B cell (primary cell): ENCODE data around the gene LILRA6. TPM values are rescaled to one million over a fixed set of nuclear protein-coding genes. Genes with fewer than 3 reads are reported as not detected.

Source experiments
- ATAC-seq: fragments of 200-7000 bp; cut with Tn5 transposase; one replicate; pipeline ENCODE4 v1.10.0; 2021; ENCODE audit warnings: low read depth, mild to moderate bottlenecking, moderate number of reproducible peaks, moderate library complexity
- CTCF ChIA-PET: fragments of 350-600 bp; sonication (Branson Sonifier 250); formaldehyde crosslinking; loops from one replicate; lab custom pipeline; 2021; ENCODE audit warnings: antibody characterized with exemption, inconsistent platforms; lab: Charles Lee
- POLR2A ChIA-PET: fragments of 350-600 bp; sonication (Branson Sonifier 250); formaldehyde crosslinking; loops from one replicate; lab custom pipeline; 2021; ENCODE audit warnings: antibody characterized with exemption; lab: Charles Lee
- DNase-seq: peaks from one replicate; pipeline ENCODE4 v3.0.0; 2013
- H2AFZ ChIP-seq: 2 replicates; pipeline ENCODE4 v1.6.1; 2012; ENCODE audit warnings: mild to moderate bottlenecking, low read depth, low read length; ENCODE audit not compliant: insufficient read depth, poor library complexity, severe bottlenecking
- H3K27ac ChIP-seq, 2 donors: 1 replicate in 1 of 2; 2 replicates in 1 of 2; pipeline ENCODE4 v1.5.1; 2012 to 2013; ENCODE audit warnings: low read length in 2 of 2, mild to moderate bottlenecking in 2 of 2, moderate library complexity in 1 of 2
- H3K27me3 ChIP-seq, 4 experiments: fragments of 200-600 bp in 1 of 4; sonication (generic) in 1 of 4; replicated peaks in 1 of 4; 1 replicate in 2 of 4; 2 replicates in 2 of 4; pipeline versions ENCODE4 v1.6.1 to v1.7.0; 2013 to 2016; ENCODE audit warnings: low read length in 3 of 4, mild to moderate bottlenecking in 2 of 4, mixed read lengths in 1 of 4, moderate library complexity in 1 of 4; ENCODE audit not compliant: insufficient read depth in 4 of 4, control insufficient read depth in 3 of 4; ENCODE audit errors: control extremely low read depth in 1 of 4
- H3K36me3 ChIP-seq, 2 experiments: replicated peaks in 1 of 2; 1 replicate in 1 of 2; 2 replicates in 1 of 2; pipeline versions ENCODE4 v1.6.1 to v1.7.1; 2013; ENCODE audit warnings: low read length in 1 of 2; ENCODE audit not compliant: insufficient read depth in 2 of 2, control insufficient read depth in 1 of 2; ENCODE audit errors: control extremely low read depth in 1 of 2, extremely low read depth in 1 of 2
- H3K4me1 ChIP-seq, 2 donors: fragments of 200-600 bp in 1 of 2; sonication (generic) in 1 of 2; 1 replicate in 1 of 2; 2 replicates in 1 of 2; pipeline versions ENCODE4 v1.5.1 to v1.6.1; 2013 to 2017; ENCODE audit warnings: low read length in 2 of 2; ENCODE audit not compliant: control insufficient read depth in 2 of 2, insufficient read depth in 2 of 2
- H3K4me2 ChIP-seq: replicated peaks from 2 replicates; pipeline ENCODE3; 2012; ENCODE audit warnings: mild to moderate bottlenecking, low read depth, low read length; ENCODE audit not compliant: poor library complexity, severe bottlenecking
- H3K4me3 ChIP-seq, 5 experiments: fragments of 200-600 bp in 1 of 5; sonication (generic) in 1 of 5; 1 replicate in 3 of 5; 2 replicates in 2 of 5; pipeline versions ENCODE4 v1.5.1 to v1.7.0; 2011 to 2016; ENCODE audit warnings: low read length in 4 of 5, mild to moderate bottlenecking in 4 of 5, low read depth in 2 of 5, control low read depth in 1 of 5, moderate library complexity in 1 of 5; ENCODE audit not compliant: insufficient read depth in 1 of 5; ENCODE audit errors: control extremely low read depth in 1 of 5, extremely low read depth in 1 of 5
- H3K79me2 ChIP-seq: fragments of 200-600 bp; sonication (generic); one replicate; pipeline ENCODE4 v1.6.0; 2016; ENCODE audit warnings: low read length; ENCODE audit not compliant: control insufficient read depth, insufficient read depth
- H3K9ac ChIP-seq: fragments of 200-600 bp; sonication (generic); 2 replicates; pipeline ENCODE4 v1.6.1; 2017; ENCODE audit warnings: mild to moderate bottlenecking, low read length, moderate library complexity
- H3K9me3 ChIP-seq, 3 donors: one replicate each; pipeline versions ENCODE4 v1.6.1 to v1.7.1; 2013; ENCODE audit warnings: low read length in 2 of 3; ENCODE audit not compliant: control insufficient read depth in 2 of 3, insufficient read depth in 1 of 3; ENCODE audit errors: control extremely low read depth in 1 of 3
- H4K20me1 ChIP-seq: 2 replicates; pipeline ENCODE4 v1.6.0; 2012; ENCODE audit warnings: mild to moderate bottlenecking, low read length; ENCODE audit not compliant: insufficient read depth, control insufficient read depth, poor library complexity, severe bottlenecking
- H3K27ac Mint-ChIP-seq: one replicate; pipeline ENCODE4 v1.8.0; 2021; ENCODE audit warnings: mixed read lengths
- H3K27me3 Mint-ChIP-seq: one replicate; pipeline ENCODE4 v1.8.0; 2021; ENCODE audit warnings: mixed read lengths
- H3K4me1 Mint-ChIP-seq: one replicate; pipeline ENCODE4 v1.8.0; 2021; ENCODE audit warnings: mixed read lengths
- H3K4me3 Mint-ChIP-seq: one replicate; pipeline ENCODE4 v1.8.0; 2021; ENCODE audit warnings: mixed read lengths
- H3K9me3 Mint-ChIP-seq: one replicate; pipeline ENCODE4 v1.8.0; 2022; ENCODE audit warnings: mixed read lengths; ENCODE audit not compliant: insufficient read depth
- CTCF ChIP-seq: fragments of 200-600 bp; IDR thresholded peaks from one replicate; pipeline ENCODE4 v1.8.0; 2022; ENCODE audit warnings: antibody characterized with exemption, mild to moderate bottlenecking
- EZH2 ChIP-seq: IDR thresholded peaks from 2 replicates; pipeline ENCODE4 v1.6.1; 2012; ENCODE audit warnings: borderline replicate concordance, low read depth, mild to moderate bottlenecking, moderate library complexity, low read length; ENCODE audit not compliant: insufficient read depth, poor library complexity, severe bottlenecking
- WGBS: methylation state at CpG from one replicate; pipeline ENCODE4 v1.1.5; 2013; ENCODE audit warnings: missing lambda C conversion rate; ENCODE audit not compliant: insufficient coverage; 5-methylcytosine and 5-hydroxymethylcytosine counted together
- intact Hi-C: fragments of 100-400 bp; cut with micrococcal nuclease; formaldehyde crosslinking; loops from one replicate; pipeline ENCODE4 v1.10.0; 2022
- polyA plus RNA-seq: library from polyadenylated mRNA; depleted of rRNA; stranded (reverse); fragments of >200 nt; gene quantifications from 2 replicates; pipeline ENCODE4 v1.2.3, GENCODE V29; 2012
- total RNA-seq, 2 donors: library from RNA; stranded (reverse); fragments of 120-200 nt in 1 of 2; gene quantifications; 1 replicate in 1 of 2; 2 replicates in 1 of 2; pipeline versions ENCODE4 v1.2.3 to v1.2.4, GENCODE V29; 2013 to 2022

LILRA6 gene
- total and polyA plus RNA-seq, 2 donors (not counting 1 experiment from before 2014, with no cell fraction given), result 0.66 TPM; not detected in 1

GRCh38 chr19:54262066-54262465, 19.5 kb upstream of the LILRA6 start:
- H3K4me3 ChIP-seq, result no peak overlapping the region
- H2AFZ ChIP-seq, result no peak overlapping the region
- intact Hi-C loops, result no loop called here
- ChIA-PET CTCF (interaction anchor here (0.9 kb wide), 1 partner anchor 64 kb away, joined by 4 read pairs; no protein-coding TSS in a partner anchor), POLR2A (no interaction called here)
- no peak overlapping the region for H3K9ac ChIP-seq
- no peak overlapping the region for H3K4me2 ChIP-seq
- H3K27me3 Mint-ChIP-seq, result peaks cover 27% of the 10 kb centered on the region
- no peaks in the 10 kb centered on the region for H3K9me3 Mint-ChIP-seq
- peaks cover 0 to 2% (median 0%) of the 10 kb centered on the region in 3 donors for H3K9me3 ChIP-seq
- H3K4me1 ChIP-seq, result no peaks in the 10 kb centered on the region
- WGBS, result 88% methylated on average over 11 of the region's 11 CpGs
- TF ChIP-seq CTCF (no peak), EZH2 (no peak)
- no peak for DNase-seq
- no peak overlapping the region for H3K27ac ChIP-seq
- no peaks in the 10 kb centered on the region for H3K36me3 ChIP-seq
- H3K79me2 ChIP-seq, result no peaks in the 10 kb centered on the region
- H3K27me3 ChIP-seq, result peaks cover 0 to 18% (median 6%) of the 10 kb centered on the region in 4 experiments
- H3K27ac Mint-ChIP-seq, result no peak overlapping the region
- H3K4me3 Mint-ChIP-seq, result no peak overlapping the region
- no peaks in the 10 kb centered on the region for H4K20me1 ChIP-seq
- ATAC-seq, result no peak
- peaks cover 4% of the 10 kb centered on the region for H3K4me1 Mint-ChIP-seq

- no peak for TF ChIP-seq EZH2
- TF ChIP-seq CTCF, result no peak
- no peaks in the 10 kb centered on the region for H3K36me3 ChIP-seq
- POLR2A ChIA-PET, result no interaction called here
Observed at GRCh38 chr19:54257116-54257480, 14.5 kb upstream of the LILRA6 start, which contains the start of gene LILRB5. Gene LILRB5, minus strand, starts transcription at chr19:54257273. Its CDS starts 80 bp downstream, at chr19:54257193.

More at GRCh38 chr19:54257116-54257480, 14.5 kb upstream of the LILRA6 start, which contains the start of gene LILRB5:
- Histone ChIP-seq H3K9ac (no peak within 1 kb of the TSS), H3K4me3 (no peak within 1 kb of the TSS), H3K27ac (no peak within 1 kb of the TSS), H2AFZ (no peak within 1 kb of the TSS), H3K27me3 (peaks cover 0 to 40% (median 2%) of the 10 kb centered on the region in 4 experiments), H3K4me1 (no peaks in the 10 kb centered on the region), H3K9me3 (peaks cover 0 to under 1% (median 0%) of the 10 kb centered on the region in 3 donors), H3K79me2 (no peaks in the 10 kb centered on the region), H3K4me2 (no peak within 1 kb of the TSS), H4K20me1 (no peaks in the 10 kb centered on the region)
- Mint-ChIP-seq H3K4me1 (no peaks in the 10 kb centered on the region), H3K9me3 (no peaks in the 10 kb centered on the region), H3K27ac (no peak within 1 kb of the TSS), H3K4me3 (no peak within 1 kb of the TSS), H3K27me3 (peaks cover 26% of the 10 kb centered on the region)
- no peak for ATAC-seq
- 86% methylated on average over 9 of the region's 9 CpGs for WGBS
- DNase-seq, result no peak
- CTCF ChIA-PET, result interaction anchor here (1.1 to 2.0 kb wide), 2 partner anchors 8 to 9 kb away, joined by 3 to 5 read pairs; no protein-coding TSS in a partner anchor
- intact Hi-C loops, result no loop called here
